HCT116 (cell line): Measurements from ENCODE around the gene CCSER1. TPM values are rescaled to one million over a fixed set of nuclear protein-coding genes. Genes with fewer than 3 reads are reported as not detected.

Source experiments
- ATAC-seq: fragments of 200-7000 bp; cut with Tn5 transposase; 2 replicates; pipeline ENCODE4 v1.9.1; 2020; ENCODE audit warnings: mild to moderate bottlenecking, moderate library complexity
- BruUV-seq: library from RNA; stranded (reverse); fragments of 400-500 nt; replicated peaks from 2 replicates; lab custom pipeline; 2021; lab: Mats Ljungman, UMichigan
- CTCF ChIA-PET: fragments of 300-600 bp; sonication (Branson Sonifier 250); formaldehyde crosslinking; loops from one replicate; lab custom pipeline; 2021; ENCODE audit warnings: antibody characterized with exemption; lab: Charles Lee
- POLR2A ChIA-PET: fragments of 300-600, 350-600 bp; sonication (Branson Sonifier 250); formaldehyde crosslinking; loops from one replicate; lab custom pipeline; 2021; ENCODE audit warnings: antibody characterized with exemption; lab: Charles Lee
- RAD21 ChIA-PET, 2 experiments: fragments of 300-600 bp; sonication (Branson Sonifier 250); formaldehyde crosslinking; loops; one replicate each; lab custom pipeline; 2023; ENCODE audit warnings: low total read pairs in 2 of 2; ENCODE audit not compliant: uncharacterized antibody in 2 of 2, unreplicated experiment in 2 of 2, low non-redundant PET in 1 of 2; lab: Charles Lee
- DNase-seq: peaks from one replicate; pipeline ENCODE4 v3.0.0-alpha.2; 2010; ENCODE audit warnings: low read depth, low spot score
- H2AFZ ChIP-seq: fragments of 200-600 bp; shearing (Covaris generic), sonication (generic); 2 replicates; pipeline ENCODE4 v1.6.1; 2017; ENCODE audit warnings: low read depth, mixed run types, mixed read lengths, antibody characterized with exemption, low read length; ENCODE audit not compliant: poor library complexity, severe bottlenecking
- H3K27ac ChIP-seq: 2 replicates; pipeline ENCODE4 v1.5.1; 2012; ENCODE audit warnings: low read depth, low read length
- H3K27me3 ChIP-seq: fragments of 200-600 bp; sonication (generic); 2 replicates; pipeline ENCODE4 v1.6.1; 2016; ENCODE audit warnings: mixed run types, low read length, mixed read lengths; ENCODE audit not compliant: insufficient read depth
- H3K36me3 ChIP-seq, 2 experiments: fragments of 200-500 bp in 1 of 2; fragments of 200-600 bp in 1 of 2; sonication (Bioruptor generic) in 1 of 2; sonication (generic) in 1 of 2; 2 replicates each; pipeline versions ENCODE4 v1.5.1 to v1.6.1; 2014 to 2016; ENCODE audit warnings: low read length in 2 of 2, inconsistent platforms in 1 of 2, mixed read lengths in 1 of 2, mixed run types in 1 of 2; ENCODE audit not compliant: insufficient read depth in 2 of 2, control insufficient read depth in 1 of 2
- H3K4me1 ChIP-seq, 2 experiments: fragments of 200-600 bp in 1 of 2; sonication (generic) in 1 of 2; 2 replicates each; pipeline versions ENCODE4 v1.5.1 to v1.6.1; 2012 to 2017; ENCODE audit warnings: low read length in 2 of 2, inconsistent platforms in 1 of 2, mild to moderate bottlenecking in 1 of 2, mixed read lengths in 1 of 2, mixed run types in 1 of 2, moderate library complexity in 1 of 2; ENCODE audit not compliant: insufficient read depth in 2 of 2, control insufficient read depth in 1 of 2
- H3K4me2 ChIP-seq: fragments of 200-600 bp; sonication (generic); 2 replicates; pipeline ENCODE4 v1.6.1; 2017; ENCODE audit warnings: mixed run types, low read length, mixed read lengths
- H3K4me3 ChIP-seq, 2 experiments: fragments of 200-600 bp in 1 of 2; sonication (generic) in 1 of 2; replicated peaks in 1 of 2; 2 replicates each; pipeline ENCODE4 v1.5.1; 2011 to 2016; ENCODE audit warnings: low read length in 2 of 2, control low read depth in 1 of 2, low read depth in 1 of 2, mild to moderate bottlenecking in 1 of 2, mixed read lengths in 1 of 2, mixed run types in 1 of 2
- H3K79me2 ChIP-seq: fragments of 200-600 bp; sonication (generic); 2 replicates; pipeline ENCODE4 v1.6.1; 2017; ENCODE audit warnings: mild to moderate bottlenecking, mixed run types, low read length, moderate library complexity, mixed read lengths; ENCODE audit not compliant: insufficient read depth
- H3K9ac ChIP-seq: fragments of 200-600 bp; sonication (generic); 2 replicates; pipeline ENCODE4 v1.6.1; 2016; ENCODE audit warnings: low read length, mixed read lengths
- H3K9me2 ChIP-seq: fragments of 200-600 bp; sonication (generic), shearing (Covaris generic); 2 replicates; pipeline ENCODE4 v1.6.1; 2017; ENCODE audit warnings: mixed run types, mild to moderate bottlenecking, moderate library complexity; ENCODE audit not compliant: insufficient read depth
- H3K9me3 ChIP-seq, 2 experiments: fragments of 200-500 bp in 1 of 2; fragments of 200-600 bp in 1 of 2; sonication (Bioruptor generic) in 1 of 2; sonication (generic) in 1 of 2; 2 replicates each; pipeline ENCODE4 v1.6.1; 2014 to 2017; ENCODE audit warnings: low read length in 2 of 2, mixed read lengths in 2 of 2, inconsistent platforms in 1 of 2, low read depth in 1 of 2, mild to moderate bottlenecking in 1 of 2, mixed run types in 1 of 2, moderate library complexity in 1 of 2; ENCODE audit not compliant: control insufficient read depth in 1 of 2, insufficient read depth in 1 of 2
- H4K20me1 ChIP-seq: fragments of 200-600 bp; sonication (generic), shearing (Covaris generic); 2 replicates; pipeline ENCODE4 v1.6.1; 2017; ENCODE audit warnings: mixed run types, mild to moderate bottlenecking, moderate library complexity; ENCODE audit not compliant: insufficient read depth
- CBX3 ChIP-seq: IDR thresholded peaks from 2 replicates; pipeline ENCODE4 v1.6.1; 2012; ENCODE audit warnings: low read depth
- CTCF ChIP-seq, 3 experiments: fragments of 200-600 bp in 1 of 3; sonication (generic) in 1 of 3; IDR thresholded peaks in 2 of 3; conservative IDR thresholded peaks in 1 of 3; 2 replicates each; pipeline ENCODE4 v1.5.1; 2012 to 2017; ENCODE audit warnings: low read depth in 2 of 3, low read length in 2 of 3, antibody characterized with exemption in 1 of 3, borderline replicate concordance in 1 of 3, control low read depth in 1 of 3, mild to moderate bottlenecking in 1 of 3, mixed read lengths in 1 of 3, mixed run types in 1 of 3, moderate library complexity in 1 of 3; ENCODE audit not compliant: insufficient read depth in 1 of 3
- EGR1 ChIP-seq: IDR thresholded peaks from 2 replicates; pipeline ENCODE4 v1.6.1; 2012; ENCODE audit warnings: low read depth
- EZH2 ChIP-seq: fragments of 200-600 bp; sonication (generic); IDR thresholded peaks from 2 replicates; pipeline ENCODE4 v1.6.1; 2017; ENCODE audit warnings: antibody characterized with exemption, mixed run types
- EZH2phosphoT487 ChIP-seq: fragments of 200-600 bp; IDR thresholded peaks from 2 replicates; pipeline ENCODE4 v1.6.1; 2018; ENCODE audit warnings: antibody characterized with exemption, borderline replicate concordance
- FOSL1 ChIP-seq: IDR thresholded peaks from 2 replicates; pipeline ENCODE4 v1.6.1; 2012; ENCODE audit warnings: low read depth
- JUND ChIP-seq: IDR thresholded peaks from 2 replicates; pipeline ENCODE4 v1.6.1; 2012
- MAX ChIP-seq: IDR thresholded peaks from 2 replicates; pipeline ENCODE4 v1.6.1; 2012
- REST ChIP-seq: IDR thresholded peaks from 2 replicates; pipeline ENCODE4 v1.6.1; 2012; ENCODE audit warnings: low read depth
- TCF7L2 ChIP-seq: IDR thresholded peaks from 2 replicates; pipeline ENCODE4 v1.7.0; 2011; ENCODE audit warnings: borderline replicate concordance, inconsistent platforms; ENCODE audit not compliant: insufficient read depth, insufficient read length; ENCODE audit errors: extremely low read depth
- ZBTB33 ChIP-seq: IDR thresholded peaks from 2 replicates; pipeline ENCODE4 v1.6.1; 2011; ENCODE audit warnings: mild to moderate bottlenecking, low read length, moderate library complexity; ENCODE audit not compliant: insufficient replicate concordance; ENCODE audit errors: extremely low read depth
- ZNF274 ChIP-seq: fragments of 200-500 bp; sonication (Bioruptor generic); IDR thresholded peaks from 2 replicates; pipeline ENCODE4 v1.6.1; 2014; ENCODE audit warnings: mild to moderate bottlenecking, low read depth, low read length, inconsistent platforms
- intact Hi-C: fragments of 100-400 bp; cut with micrococcal nuclease; formaldehyde crosslinking; loops from 2 replicates; pipeline ENCODE4 v1.10.0; 2022
- total RNA-seq: library from RNA; stranded (reverse); gene quantifications from one replicate; pipeline ENCODE4 v1.2.1, GENCODE V29; 2021; ENCODE audit not compliant: unreplicated experiment

CCSER1 gene
- total RNA-seq, 1 experiment from 2014 or later: 6.7 TPM

- no peaks in the 10 kb centered on the region for H3K4me1 ChIP-seq
- BruUV-seq: no TSS peak
- DNase-seq: no peak
- H3K27ac ChIP-seq: no peak overlapping the region
- ChIA-PET CTCF (no interaction called here), RAD21 (no interaction called here), POLR2A (no interaction called here)
- H3K9me3 ChIP-seq: no peaks in the 10 kb centered on the region
- H3K27me3 ChIP-seq: no peaks in the 10 kb centered on the region
- no peak overlapping the region for H2AFZ ChIP-seq
- ATAC-seq: no peak
- H3K4me2 ChIP-seq: no peak overlapping the region
- intact Hi-C loops: no loop called here
- H4K20me1 ChIP-seq: no peaks in the 10 kb centered on the region
- no peaks in the 10 kb centered on the region for H3K36me3 ChIP-seq
- no peak for TF ChIP-seq EGR1
- TF ChIP-seq FOSL1: no peak
- TF ChIP-seq EZH2: no peak
- no peak for TF ChIP-seq REST
- no peak for TF ChIP-seq ZNF274
- no peak for TF ChIP-seq MAX
- no peak for TF ChIP-seq TCF7L2
- no peak for TF ChIP-seq JUND
- no peak for TF ChIP-seq ZBTB33
- no peak for TF ChIP-seq EZH2phosphoT487
- TF ChIP-seq CBX3: no peak
- no peak for TF ChIP-seq CTCF (IDR thresholded peaks at IDR 0.05 in 2 of 3, conservative IDR thresholded peaks at IDR 0.05 in 1 of 3; ENCODE audit: borderline replicate concordance in 1 of 3, insufficient read depth in 1 of 3, low read depth in 2 of 3, low read length in 2 of 3)
- no peaks in the 10 kb centered on the region for H3K9me2 ChIP-seq
- no peaks in the 10 kb centered on the region for H3K79me2 ChIP-seq
- no peak overlapping the region for H3K9ac ChIP-seq
- H3K4me3 ChIP-seq: no peak overlapping the region
These were observed 470.7 kb downstream of the CCSER1 start for GRCh38 chr4:90597927-90598326.
